HG03342 (cell line): ENCODE measurements around the gene ICAM1.
"Not testable (repeated sequence)": the region's sequence is repeated elsewhere in the genome, so short reads cannot be mapped to it uniquely, and the experiment has no call there.

Source experiments
- ATAC-seq: cut with Tn5 transposase; IDR thresholded peaks from one replicate; pipeline ENCODE4 v1.9.1; 2021; ENCODE audit warnings: mild to moderate bottlenecking, moderate library complexity; ENCODE audit not compliant: unreplicated experiment

The ICAM1 gene

GRCh38 chr19:10270616-10271394 is at the start of gene ICAM1:
ICAM1 (plus strand) TSS chr19:10271120; CDS start chr19:10271160, 40 bp downstream.
- peak; percentile 43 for ATAC-seq

- no peak for ATAC-seq
Measured at GRCh38 chr19:10222201-10222890, 48.6 kb upstream of the ICAM1 start.

- ATAC-seq = no peak
Measured at GRCh38 chr19:10223488-10224213, 47.3 kb upstream of the ICAM1 start.

GRCh38 chr19:10224337-10224736 is 46.6 kb upstream of the ICAM1 start:
- ATAC-seq = no peak

- no peak for ATAC-seq
Measured at GRCh38 chr19:10226021-10226375, 44.9 kb upstream of the ICAM1 start.

GRCh38 chr19:10226376-10227025 is 44.4 kb upstream of the ICAM1 start:
- ATAC-seq = no peak

GRCh38 chr19:10227026-10227971 is 43.6 kb upstream of the ICAM1 start:
- no peak for ATAC-seq

- ATAC-seq = no peak
Measured at GRCh38 chr19:10228393-10228792, 42.5 kb upstream of the ICAM1 start.

GRCh38 chr19:10228920-10229319 is 42.0 kb upstream of the ICAM1 start:
- no peak for ATAC-seq

- ATAC-seq = no peak
Measured at GRCh38 chr19:10230173-10230860, 40.6 kb upstream of the ICAM1 start.

GRCh38 chr19:10230861-10231611 is 39.9 kb upstream of the ICAM1 start, which contains the start of gene S1PR2:
S1PR2 (minus strand) TSS chr19:10231331; CDS start chr19:10224905, 6,426 bp downstream.
- ATAC-seq = peak; percentile 41

GRCh38 chr19:10231612-10232228 is 39.2 kb upstream of the ICAM1 start:
- no peak for ATAC-seq

- no peak for ATAC-seq
Measured at GRCh38 chr19:10233946-10234345, 37.0 kb upstream of the ICAM1 start.

GRCh38 chr19:10235003-10235402 is 35.9 kb upstream of the ICAM1 start:
- no peak for ATAC-seq

- not testable (repeated sequence) for ATAC-seq
Measured at GRCh38 chr19:10235409-10235808, 35.5 kb upstream of the ICAM1 start.

- no peak for ATAC-seq
Measured at GRCh38 chr19:10237702-10238101, 33.2 kb upstream of the ICAM1 start.

GRCh38 chr19:10238172-10238783 is 32.6 kb upstream of the ICAM1 start:
- no peak for ATAC-seq
